Skeletal muscle tissue (tissue), 4 donors: ENCODE results near the gene TCF12. TPM values are rescaled to one million over a fixed set of nuclear protein-coding genes. Genes with fewer than 3 reads are reported as not detected.

ENCODE experiments used
- H3K27ac ChIP-seq: one replicate; pipeline ENCODE4 v1.7.0; 2013; ENCODE audit warnings: mild to moderate bottlenecking, low read depth, low read length, inconsistent platforms
- H3K27me3 ChIP-seq, 3 donors: one replicate each; pipeline ENCODE4 v1.7.0; 2013; ENCODE audit warnings: low read length in 3 of 3; ENCODE audit not compliant: control insufficient read depth in 3 of 3, insufficient read depth in 3 of 3
- H3K36me3 ChIP-seq, 3 donors: one replicate each; pipeline ENCODE4 v1.7.0; 2013; ENCODE audit warnings: low read length in 3 of 3; ENCODE audit not compliant: control insufficient read depth in 3 of 3, insufficient read depth in 3 of 3
- H3K4me1 ChIP-seq, 3 donors: one replicate each; pipeline ENCODE4 v1.7.0; 2013; ENCODE audit warnings: low read length in 3 of 3, mild to moderate bottlenecking in 3 of 3; ENCODE audit not compliant: control insufficient read depth in 3 of 3, insufficient read depth in 3 of 3
- H3K4me3 ChIP-seq, 3 donors: one replicate each; pipeline ENCODE4 v1.7.0; 2013; ENCODE audit warnings: low read length in 3 of 3
- H3K9ac ChIP-seq, 3 donors: one replicate each; pipeline ENCODE4 v1.7.0; 2013; ENCODE audit warnings: low read length in 3 of 3, mild to moderate bottlenecking in 3 of 3, moderate library complexity in 2 of 3, low read depth in 1 of 3
- H3K9me3 ChIP-seq, 3 donors: one replicate each; pipeline ENCODE4 v1.7.0; 2013; ENCODE audit warnings: low read length in 3 of 3; ENCODE audit not compliant: control insufficient read depth in 3 of 3
- total RNA-seq: library from RNA; depleted of rRNA; stranded (reverse); fragments of >200 nt; gene quantifications from one replicate; pipeline ENCODE4 v1.2.3, GENCODE V29; 2014
- donor health status: Osteomylitis.

Gene TCF12
- total RNA-seq, 1 donor from 2014 or later = 136 TPM

GRCh38 chr15:56969265-56969895 is 50.9 kb downstream of the TCF12 start:
- no peaks in the 10 kb centered on the region for H3K36me3 ChIP-seq
- H3K4me1 ChIP-seq = no peaks in the 10 kb centered on the region
- H3K9ac ChIP-seq = no peak overlapping the region
- no peak overlapping the region for H3K27ac ChIP-seq
- no peaks in the 10 kb centered on the region for H3K27me3 ChIP-seq
- H3K4me3 ChIP-seq = no peak overlapping the region
- no peaks in the 10 kb centered on the region for H3K9me3 ChIP-seq

GRCh38 chr15:56971571-56971970 is 53.1 kb downstream of the TCF12 start:
- Histone ChIP-seq H3K36me3 (no peaks in the 10 kb centered on the region), H3K4me3 (no peak overlapping the region), H3K9me3 (no peaks in the 10 kb centered on the region), H3K27me3 (no peaks in the 10 kb centered on the region), H3K4me1 (no peaks in the 10 kb centered on the region), H3K27ac (no peak overlapping the region), H3K9ac (no peak overlapping the region)

DNA sequence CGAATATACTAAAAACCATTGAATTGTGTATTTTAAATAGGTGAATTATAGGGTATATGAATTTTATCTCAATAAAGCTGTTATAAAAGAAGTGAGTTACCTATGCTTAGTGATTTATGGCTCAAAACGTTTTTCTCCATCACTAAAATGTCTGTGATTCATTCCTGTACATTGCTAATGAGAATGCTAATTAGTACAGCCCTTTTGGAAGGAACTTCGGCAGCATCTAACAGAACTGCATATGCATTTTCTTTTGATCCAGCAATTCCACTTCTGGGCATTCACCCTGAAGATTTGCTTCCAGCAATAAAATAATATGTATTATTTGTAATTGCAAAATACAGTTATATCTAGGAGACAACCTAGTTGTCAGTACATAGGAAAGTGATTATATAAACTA is 53.6 kb downstream of the TCF12 start:
- Histone ChIP-seq H3K4me1 (no peaks in the 10 kb centered on the region), H3K9me3 (no peaks in the 10 kb centered on the region), H3K27ac (no peak overlapping the region), H3K27me3 (no peaks in the 10 kb centered on the region), H3K4me3 (no peak overlapping the region), H3K36me3 (no peaks in the 10 kb centered on the region), H3K9ac (no peak overlapping the region)

GRCh38 chr15:56972426-56972825 is 54.0 kb downstream of the TCF12 start:
- Histone ChIP-seq H3K9ac (no peak overlapping the region), H3K4me1 (peaks cover 0 to 3% (median 0%) of the 10 kb centered on the region in 3 donors), H3K9me3 (no peaks in the 10 kb centered on the region), H3K27ac (no peak overlapping the region), H3K36me3 (no peaks in the 10 kb centered on the region), H3K27me3 (no peaks in the 10 kb centered on the region), H3K4me3 (no peak overlapping the region)

GRCh38 chr15:56973463-56973862 is 55.0 kb downstream of the TCF12 start:
- Histone ChIP-seq H3K9ac (no peak overlapping the region), H3K27ac (no peak overlapping the region), H3K27me3 (no peaks in the 10 kb centered on the region), H3K9me3 (no peaks in the 10 kb centered on the region), H3K4me1 (peaks cover 0 to 5% (median 0%) of the 10 kb centered on the region in 3 donors), H3K4me3 (no peak overlapping the region), H3K36me3 (no peaks in the 10 kb centered on the region)

GRCh38 chr15:56977232-56977631 is 58.8 kb downstream of the TCF12 start:
- Histone ChIP-seq H3K4me3 (no peak overlapping the region), H3K27ac (no peak overlapping the region), H3K9me3 (no peaks in the 10 kb centered on the region), H3K27me3 (no peaks in the 10 kb centered on the region), H3K9ac (no peak overlapping the region), H3K4me1 (peaks cover 0 to 13% (median 4%) of the 10 kb centered on the region in 3 donors), H3K36me3 (no peaks in the 10 kb centered on the region)

GRCh38 chr15:56978898-56979662 is 60.6 kb downstream of the TCF12 start:
- no peak overlapping the region for H3K9ac ChIP-seq
- H3K4me3 ChIP-seq = no peak overlapping the region
- H3K4me1 ChIP-seq = peaks cover 3 to 13% (median 4%) of the 10 kb centered on the region in 3 donors
- H3K27me3 ChIP-seq = no peaks in the 10 kb centered on the region
- no peaks in the 10 kb centered on the region for H3K9me3 ChIP-seq
- no peaks in the 10 kb centered on the region for H3K36me3 ChIP-seq
- H3K27ac ChIP-seq = no peak overlapping the region

DNA sequence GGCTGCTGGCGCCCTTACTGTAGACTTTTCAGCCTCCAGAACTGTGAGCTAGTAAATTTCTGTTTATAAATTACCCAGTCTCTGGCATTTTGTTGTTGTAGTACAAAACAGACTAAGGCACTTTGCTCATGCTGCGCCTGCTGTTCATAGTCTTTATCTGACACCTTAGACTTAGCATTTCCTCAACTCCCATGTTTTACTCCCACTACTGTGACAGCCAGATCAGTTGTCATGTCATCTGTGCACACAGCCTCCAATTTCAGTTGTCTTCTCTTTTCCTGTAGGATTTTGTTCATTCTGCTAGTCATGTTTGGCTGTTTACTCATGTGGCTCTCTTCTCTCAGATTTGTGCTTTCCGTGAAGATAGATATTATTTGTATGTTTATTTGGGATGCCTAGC is 62.0 kb downstream of the TCF12 start:
- no peak overlapping the region for H3K4me3 ChIP-seq
- H3K27me3 ChIP-seq = no peaks in the 10 kb centered on the region
- H3K9ac ChIP-seq = no peak overlapping the region
- H3K4me1 ChIP-seq = peaks cover 3 to 23% (median 13%) of the 10 kb centered on the region in 3 donors
- H3K9me3 ChIP-seq = no peaks in the 10 kb centered on the region
- H3K27ac ChIP-seq = no peak overlapping the region
- H3K36me3 ChIP-seq = no peaks in the 10 kb centered on the region

DNA sequence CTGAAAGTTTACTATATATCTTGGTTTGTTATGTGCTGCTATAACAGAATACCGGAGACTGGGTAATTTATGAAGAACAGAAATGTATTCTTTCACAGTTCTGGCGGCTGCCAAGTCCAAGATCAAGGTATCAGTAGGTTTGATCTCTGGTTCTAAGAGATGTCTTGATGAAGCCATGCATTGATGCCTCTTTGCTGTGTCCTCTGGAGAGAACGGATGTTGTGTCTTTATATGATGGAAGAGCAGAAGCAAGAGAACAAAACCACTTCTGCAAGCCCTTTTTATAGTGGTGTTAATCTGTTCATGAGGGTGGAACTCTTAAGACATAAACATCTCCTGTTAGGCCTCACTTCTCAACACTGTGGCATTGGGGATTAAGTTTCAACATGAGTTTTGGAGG is 62.7 kb downstream of the TCF12 start:
- Histone ChIP-seq H3K27ac (no peak overlapping the region), H3K4me1 (peaks cover 3 to 23% (median 13%) of the 10 kb centered on the region in 3 donors), H3K9me3 (no peaks in the 10 kb centered on the region), H3K9ac (no peak overlapping the region), H3K4me3 (no peak overlapping the region), H3K36me3 (no peaks in the 10 kb centered on the region), H3K27me3 (no peaks in the 10 kb centered on the region)

- Histone ChIP-seq H3K4me1 (peaks cover 3 to 18% (median 15%) of the 10 kb centered on the region in 3 donors), H3K9ac (no peak overlapping the region), H3K36me3 (no peaks in the 10 kb centered on the region), H3K9me3 (no peaks in the 10 kb centered on the region), H3K4me3 (no peak overlapping the region), H3K27me3 (no peaks in the 10 kb centered on the region), H3K27ac (no peak overlapping the region)
Measured at GRCh38 chr15:56982987-56983386, 64.5 kb downstream of the TCF12 start.
